Hepatocyte (in vitro differentiated cells): ENCODE results near the gene CMTM3.

Source experiments
- EZH2 ChIP-seq: fragments of 200-600 bp; sonication (generic); IDR thresholded peaks from 2 replicates; pipeline ENCODE4 v1.6.1; 2016; ENCODE audit warnings: antibody characterized with exemption, mild to moderate bottlenecking, borderline replicate concordance
- EZH2phosphoT487 ChIP-seq: fragments of 200-600 bp; sonication (generic); IDR thresholded peaks from one replicate; pipeline ENCODE4 v1.6.1; 2018; ENCODE audit warnings: antibody characterized with exemption, mild to moderate bottlenecking, low read depth, moderate library complexity; ENCODE audit not compliant: unreplicated experiment, severe bottlenecking
- TF ChIP-seq, protein P1 (sequence below): fragments of 200-600 bp; sonication (generic); IDR thresholded peaks from 2 replicates; pipeline ENCODE4 v1.5.1; 2016; ENCODE audit warnings: antibody characterized with exemption, mild to moderate bottlenecking; ENCODE audit not compliant: poor library complexity

GRCh38 chr16:66601471-66601870 is 3.0 kb upstream of the CMTM3 start:
- TF ChIP-seq, protein P1, sequence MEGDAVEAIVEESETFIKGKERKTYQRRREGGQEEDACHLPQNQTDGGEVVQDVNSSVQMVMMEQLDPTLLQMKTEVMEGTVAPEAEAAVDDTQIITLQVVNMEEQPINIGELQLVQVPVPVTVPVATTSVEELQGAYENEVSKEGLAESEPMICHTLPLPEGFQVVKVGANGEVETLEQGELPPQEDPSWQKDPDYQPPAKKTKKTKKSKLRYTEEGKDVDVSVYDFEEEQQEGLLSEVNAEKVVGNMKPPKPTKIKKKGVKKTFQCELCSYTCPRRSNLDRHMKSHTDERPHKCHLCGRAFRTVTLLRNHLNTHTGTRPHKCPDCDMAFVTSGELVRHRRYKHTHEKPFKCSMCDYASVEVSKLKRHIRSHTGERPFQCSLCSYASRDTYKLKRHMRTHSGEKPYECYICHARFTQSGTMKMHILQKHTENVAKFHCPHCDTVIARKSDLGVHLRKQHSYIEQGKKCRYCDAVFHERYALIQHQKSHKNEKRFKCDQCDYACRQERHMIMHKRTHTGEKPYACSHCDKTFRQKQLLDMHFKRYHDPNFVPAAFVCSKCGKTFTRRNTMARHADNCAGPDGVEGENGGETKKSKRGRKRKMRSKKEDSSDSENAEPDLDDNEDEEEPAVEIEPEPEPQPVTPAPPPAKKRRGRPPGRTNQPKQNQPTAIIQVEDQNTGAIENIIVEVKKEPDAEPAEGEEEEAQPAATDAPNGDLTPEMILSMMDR: no peak
- TF ChIP-seq EZH2 (no peak), EZH2phosphoT487 (no peak)
